Measurements from ENCODE around the gene DBP.

Gene DBP

GRCh38 chr19:48628486-48629296 lies 8.5 kb downstream of the DBP start:
- DNase-seq (ENCODE audit: low read depth in 2 of 2, low spot score in 1 of 2) = no peak

- no peak for DNase-seq (ENCODE audit: low read depth in 2 of 2, low spot score in 1 of 2)
Measured at GRCh38 chr19:48627865-48628314, 9.3 kb downstream of the DBP start.

- no peak for DNase-seq (ENCODE audit: low read depth in 2 of 2, low spot score in 1 of 2)
Measured at GRCh38 chr19:48627201-48627864, 9.8 kb downstream of the DBP start.

GRCh38 chr19:48625891-48626327 lies 11.3 kb downstream of the DBP start:
- DNase-seq (ENCODE audit: low read depth in 2 of 2, low spot score in 1 of 2) = no peak

- DNase-seq (ENCODE audit: low read depth in 2 of 2, low spot score in 1 of 2) = no peak
Measured at GRCh38 chr19:48624791-48625723, 12.1 kb downstream of the DBP start.

GRCh38 chr19:48624067-48624594 lies 13.0 kb downstream of the DBP start:
- peak; percentile 87 to 91 for DNase-seq (ENCODE audit: low read depth in 2 of 2, low spot score in 1 of 2)

GRCh38 chr19:48623556-48624066 lies 13.6 kb downstream of the DBP start:
- DNase-seq (ENCODE audit: low read depth in 2 of 2, low spot score in 1 of 2) = no peak

- no peak for DNase-seq (ENCODE audit: low read depth in 2 of 2, low spot score in 1 of 2)
Measured at GRCh38 chr19:48619692-48620585, 17.2 kb downstream of the DBP start.

GRCh38 chr19:48618916-48619691 lies 18.1 kb downstream of the DBP start, which contains the start of the genes RPL18 and SPHK2:
Gene RPL18 (minus strand): TSS chr19:48619178. CDS start chr19:48619143, 35 bp downstream.
Gene SPHK2 (plus strand): TSS chr19:48619506. CDS start chr19:48620515, 1,009 bp downstream.
- peak; percentile 90 for DNase-seq (ENCODE audit: low read depth in 2 of 2, low spot score in 1 of 2)

GRCh38 chr19:48618278-48618915 lies 18.8 kb downstream of the DBP start:
- no peak for DNase-seq (ENCODE audit: low read depth in 2 of 2, low spot score in 1 of 2)

- no peak for DNase-seq (ENCODE audit: low read depth in 2 of 2, low spot score in 1 of 2)
Measured at GRCh38 chr19:48617146-48617937, 19.8 kb downstream of the DBP start.

GRCh38 chr19:48616491-48617056 lies 20.6 kb downstream of the DBP start:
- no peak for DNase-seq (ENCODE audit: low read depth in 2 of 2, low spot score in 1 of 2)

- no peak for DNase-seq (ENCODE audit: low read depth in 2 of 2, low spot score in 1 of 2)
Measured at GRCh38 chr19:48616041-48616436, 21.1 kb downstream of the DBP start.

- no peak for DNase-seq (ENCODE audit: low read depth in 2 of 2, low spot score in 1 of 2)
Measured at GRCh38 chr19:48615231-48616040, 21.7 kb downstream of the DBP start.

- DNase-seq (ENCODE audit: low read depth in 2 of 2, low spot score in 1 of 2) = no peak
Measured at GRCh38 chr19:48614436-48615230, 22.5 kb downstream of the DBP start, which contains the start of gene FAM83E. Gene FAM83E (minus strand): TSS chr19:48615076. CDS start chr19:48613372, 1,704 bp downstream.
